Prostate gland (tissue), 2 donors: ENCODE results near the gene UBR4.

Experiments used
- CTCF ChIP-seq, 4 experiments: fragments of 200-600 bp in 2 of 4; fragments of 450-650 bp in 2 of 4; sonication (generic) in 2 of 4; IDR thresholded peaks; 1 replicate in 3 of 4; 2 replicates in 1 of 4; pipeline ENCODE4 v1.5.1; 2016 to 2019; ENCODE audit warnings: antibody characterized with exemption in 4 of 4, mild to moderate bottlenecking in 2 of 4, moderate library complexity in 2 of 4
- POLR2A ChIP-seq: fragments of 450-650 bp; IDR thresholded peaks from one replicate; pipeline ENCODE4 v1.6.1; 2016; ENCODE audit warnings: antibody characterized with exemption, mild to moderate bottlenecking

DNA sequence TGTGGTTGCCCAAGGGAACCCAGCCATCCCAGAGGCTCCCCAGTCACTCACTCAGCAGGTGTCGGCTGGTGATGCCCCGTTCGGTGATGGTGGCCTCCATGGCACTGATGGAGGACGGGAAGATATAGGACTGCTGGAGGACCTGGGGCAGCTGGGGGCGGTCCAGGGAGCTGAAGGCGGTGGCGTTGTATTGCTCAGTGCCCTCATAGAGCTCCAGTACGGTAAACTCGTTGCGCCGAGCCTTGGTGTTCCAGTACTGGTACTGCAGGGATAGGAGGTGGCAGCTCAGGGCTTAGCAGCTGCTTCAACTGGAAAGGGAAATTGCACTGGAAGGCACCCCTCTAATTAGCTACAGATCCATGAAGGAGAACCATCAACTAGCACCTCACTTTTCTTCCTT is 12.5 kb upstream of the UBR4 start:
- TF ChIP-seq CTCF (IDR thresholded peaks at IDR 0.05): no peak
- TF ChIP-seq POLR2A: no peak
